Measurements from ENCODE around the gene OBP2A. TPM values are rescaled to one million over a fixed set of nuclear protein-coding genes. Genes with fewer than 3 reads are reported as not detected.

Gene OBP2A
- total and polyA plus RNA-seq, 8 donors: not detected

DNA sequence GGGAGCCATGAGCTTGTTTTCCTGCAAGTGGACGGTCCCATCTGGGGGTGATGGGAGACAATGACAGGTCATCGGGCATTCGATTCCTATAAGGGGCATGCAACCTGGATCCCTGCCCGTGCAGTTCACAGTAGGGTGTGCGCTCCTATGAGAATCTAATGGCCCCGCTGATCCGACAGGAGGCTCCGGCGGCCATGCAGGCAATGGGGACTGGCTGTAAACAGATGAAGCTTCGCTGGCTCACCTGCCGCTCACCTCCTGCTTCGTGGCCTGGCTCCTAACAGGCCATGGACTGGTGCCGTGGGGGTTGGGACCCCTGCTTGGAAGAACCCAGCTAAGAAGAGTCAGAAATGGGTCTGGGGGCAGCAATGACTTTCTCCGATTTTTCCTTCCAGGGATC is 36.6 kb downstream of the OBP2A start:
- Histone ChIP-seq H3K4me1 (no peaks in the 10 kb centered on the region), H3K27ac (no peak overlapping the region), H3K4me3 (no peak overlapping the region), H3K36me3 (no peaks in the 10 kb centered on the region), H3K27me3 (no peaks in the 10 kb centered on the region), H3K9me3 (no peaks in the 10 kb centered on the region)
- ATAC-seq: no peak
- no peak for FAIRE-seq
- TF ChIP-seq, protein P1, sequence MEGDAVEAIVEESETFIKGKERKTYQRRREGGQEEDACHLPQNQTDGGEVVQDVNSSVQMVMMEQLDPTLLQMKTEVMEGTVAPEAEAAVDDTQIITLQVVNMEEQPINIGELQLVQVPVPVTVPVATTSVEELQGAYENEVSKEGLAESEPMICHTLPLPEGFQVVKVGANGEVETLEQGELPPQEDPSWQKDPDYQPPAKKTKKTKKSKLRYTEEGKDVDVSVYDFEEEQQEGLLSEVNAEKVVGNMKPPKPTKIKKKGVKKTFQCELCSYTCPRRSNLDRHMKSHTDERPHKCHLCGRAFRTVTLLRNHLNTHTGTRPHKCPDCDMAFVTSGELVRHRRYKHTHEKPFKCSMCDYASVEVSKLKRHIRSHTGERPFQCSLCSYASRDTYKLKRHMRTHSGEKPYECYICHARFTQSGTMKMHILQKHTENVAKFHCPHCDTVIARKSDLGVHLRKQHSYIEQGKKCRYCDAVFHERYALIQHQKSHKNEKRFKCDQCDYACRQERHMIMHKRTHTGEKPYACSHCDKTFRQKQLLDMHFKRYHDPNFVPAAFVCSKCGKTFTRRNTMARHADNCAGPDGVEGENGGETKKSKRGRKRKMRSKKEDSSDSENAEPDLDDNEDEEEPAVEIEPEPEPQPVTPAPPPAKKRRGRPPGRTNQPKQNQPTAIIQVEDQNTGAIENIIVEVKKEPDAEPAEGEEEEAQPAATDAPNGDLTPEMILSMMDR (IDR thresholded peaks at IDR 0.05): no peak
- no peak for DNase-seq
- WGBS, 2 donors: 62 to 76% methylated on average over 14 of the region's 14 CpGs
- intact Hi-C loops (cut with DNase I): no loop called here

- intact Hi-C loops (cut with DNase I): no loop called here
- TF ChIP-seq, protein P1 (IDR thresholded peaks at IDR 0.05): no peak
- FAIRE-seq (no peak), DNase-seq (no peak), ATAC-seq (no peak)
- 51 to 65% methylated on average over 19 of the region's 19 CpGs for WGBS, 2 donors
- Histone ChIP-seq H3K27me3 (no peaks in the 10 kb centered on the region), H3K36me3 (no peaks in the 10 kb centered on the region), H3K4me3 (no peak overlapping the region), H3K9me3 (no peaks in the 10 kb centered on the region), H3K4me1 (no peaks in the 10 kb centered on the region), H3K27ac (no peak overlapping the region)
Measured at GRCh38 chr9:135582966-135583687, 37.2 kb downstream of the OBP2A start.

DNA sequence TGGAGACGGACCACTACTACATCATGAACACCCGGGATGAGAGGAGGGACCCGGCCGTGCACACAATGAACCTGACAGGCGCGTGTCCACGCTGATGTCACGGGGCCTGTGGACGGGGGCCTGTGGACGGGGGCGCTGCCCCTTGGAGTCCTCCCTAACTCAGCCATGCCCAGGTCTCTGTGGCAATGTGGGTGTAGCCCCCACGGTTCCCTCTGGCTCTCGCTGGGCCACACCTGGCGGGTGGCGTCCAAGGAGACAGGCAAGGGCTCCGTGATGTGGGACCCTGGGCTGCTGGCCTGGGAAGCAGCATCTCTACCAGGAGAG is 37.7 kb downstream of the OBP2A start:
- 66 to 83% methylated on average over 16 of the region's 16 CpGs for whole genome bisulfite sequencing, 2 donors
- ATAC-seq: no peak
- FAIRE-seq: no peak

DNA sequence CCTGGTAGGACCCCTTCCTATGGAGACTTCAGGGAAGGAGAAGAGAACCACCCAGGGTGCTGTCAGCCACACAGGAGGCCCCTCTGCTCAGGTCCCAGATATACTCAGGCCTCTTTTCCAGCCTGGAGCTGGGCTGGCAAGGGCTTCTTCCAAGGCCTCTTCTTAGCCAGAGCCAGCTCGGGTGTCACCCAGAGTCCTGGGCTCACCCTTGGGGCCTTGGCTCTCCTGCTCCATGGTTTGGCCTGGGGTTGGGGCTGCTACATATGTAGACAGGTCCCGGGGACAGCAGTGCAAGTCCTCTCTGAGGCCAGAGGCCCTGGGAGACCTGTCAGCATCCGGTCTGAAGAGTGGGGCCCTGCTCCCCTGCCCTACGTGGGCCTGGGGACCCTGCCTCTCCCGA is 38.4 kb downstream of the OBP2A start:
- Histone ChIP-seq H3K27me3 (no peaks in the 10 kb centered on the region), H3K4me1 (no peaks in the 10 kb centered on the region), H3K9me3 (no peaks in the 10 kb centered on the region), H3K27ac (no peak overlapping the region), H3K36me3 (no peaks in the 10 kb centered on the region), H3K4me3 (no peak overlapping the region)
- ATAC-seq (no peak), FAIRE-seq (no peak), DNase-seq (no peak)
- TF ChIP-seq, protein P1 (IDR thresholded peaks at IDR 0.05): no peak
- WGBS, 2 donors: 44 to 64% methylated on average over 5 of the region's 5 CpGs
- intact Hi-C loops (cut with DNase I): no loop called here

More for the DNA sequence above, 37.7 kb downstream of the OBP2A start:
- Histone ChIP-seq H3K4me1 (no peaks in the 10 kb centered on the region), H3K4me3 (no peak overlapping the region), H3K36me3 (no peaks in the 10 kb centered on the region), H3K9me3 (no peaks in the 10 kb centered on the region), H3K27me3 (no peaks in the 10 kb centered on the region), H3K27ac (no peak overlapping the region)
- intact Hi-C loops (cut with DNase I): no loop called here
- DNase-seq: peak in 1 of 6 donors; percentile 52
- TF ChIP-seq, protein P1 (IDR thresholded peaks at IDR 0.05): no peak

DNA sequence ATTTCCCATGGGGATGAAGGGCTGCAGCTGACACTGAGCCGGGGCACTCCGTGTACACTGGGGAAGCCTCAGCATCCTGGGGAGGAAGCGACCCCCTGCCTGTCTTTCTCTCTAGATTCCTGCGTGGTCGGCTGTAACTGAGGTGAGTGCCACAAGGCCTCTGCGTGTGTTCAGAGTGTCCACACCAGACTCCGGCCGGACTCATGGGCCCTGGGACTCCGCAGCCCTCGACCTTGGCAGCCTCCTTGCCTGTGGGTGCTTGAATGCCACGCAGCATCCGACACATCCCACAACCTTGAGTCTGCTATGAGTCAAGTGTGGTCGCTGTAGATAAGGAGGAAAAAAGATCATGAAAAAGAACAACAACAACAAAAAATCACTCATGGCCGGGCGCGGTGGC is 39.0 kb downstream of the OBP2A start:
- intact Hi-C loops (cut with DNase I): no loop called here
- Histone ChIP-seq H3K27ac (no peak overlapping the region), H3K36me3 (no peaks in the 10 kb centered on the region), H3K9me3 (no peaks in the 10 kb centered on the region), H3K27me3 (no peaks in the 10 kb centered on the region), H3K4me1 (no peaks in the 10 kb centered on the region), H3K4me3 (no peak overlapping the region)
- TF ChIP-seq, protein P1 (IDR thresholded peaks at IDR 0.05): no peak
- WGBS, 2 donors: 61% methylated on average over 16 of the region's 16 CpGs
- FAIRE-seq (no peak), ATAC-seq (no peak), DNase-seq (no peak)

Data from pancreas (tissue), 10 donors.